ENCODE measurements around the gene DLX5.

DLX5 gene

GRCh38 chr7:96991546-96992191 lies 33.0 kb downstream of the DLX5 start:
- DNase-seq (ENCODE audit: low spot score), result no peak

- no peak for DNase-seq (ENCODE audit: low spot score)
Observed at GRCh38 chr7:96989859-96990317, 34.7 kb downstream of the DLX5 start.

- DNase-seq (ENCODE audit: low spot score), result no peak
Observed at GRCh38 chr7:96989241-96989858, 35.3 kb downstream of the DLX5 start.

GRCh38 chr7:96987719-96988118 lies 36.9 kb downstream of the DLX5 start:
- DNase-seq (ENCODE audit: low spot score), result no peak

GRCh38 chr7:96986901-96987300 lies 37.7 kb downstream of the DLX5 start:
- DNase-seq (ENCODE audit: low spot score), result no peak

GRCh38 chr7:96985992-96986391 lies 38.6 kb downstream of the DLX5 start:
- no peak for DNase-seq (ENCODE audit: low spot score)

GRCh38 chr7:96982586-96982985 lies 42.0 kb downstream of the DLX5 start:
- no peak for DNase-seq (ENCODE audit: low spot score)

- no peak for DNase-seq (ENCODE audit: low spot score)
Observed at GRCh38 chr7:96979551-96980276, 44.9 kb downstream of the DLX5 start.

GRCh38 chr7:96977445-96977844 lies 47.2 kb downstream of the DLX5 start:
- DNase-seq (ENCODE audit: low spot score), result no peak

GRCh38 chr7:96976106-96976505 lies 48.5 kb downstream of the DLX5 start:
- DNase-seq (ENCODE audit: low spot score), result no peak

GRCh38 chr7:96973986-96974385 lies 50.6 kb downstream of the DLX5 start:
- DNase-seq (ENCODE audit: low spot score), result no peak

GRCh38 chr7:96970739-96971138 lies 53.9 kb downstream of the DLX5 start:
- no peak for DNase-seq (ENCODE audit: low spot score)
